Motor neuron (in vitro differentiated cells): ENCODE results near the gene TPP2. TPM values are rescaled to one million over a fixed set of nuclear protein-coding genes. Genes with fewer than 3 reads are reported as not detected.

ENCODE experiments used
- ATAC-seq, 8 experiments: fragments of 200-7000 bp; cut with Tn5 transposase; replicated peaks in 6 of 8; 2 replicates each; pipeline ENCODE4 v1.8.0; 2021; ENCODE audit warnings: mild to moderate bottlenecking in 8 of 8, moderate library complexity in 8 of 8
- H3K27ac ChIP-seq, 2 donors: fragments of 250-450 bp; sonication (Bioruptor Pico); 2 replicates each; pipeline ENCODE4 v1.9.0; 2021; ENCODE audit warnings: antibody characterized with exemption in 2 of 2, mild to moderate bottlenecking in 2 of 2, moderate library complexity in 1 of 2
- H3K4me1 ChIP-seq, 2 donors: fragments of 250-450 bp; sonication (Bioruptor Pico); replicated peaks in 1 of 2; 2 replicates each; pipeline ENCODE4 v1.6.1; 2021; ENCODE audit warnings: antibody characterized with exemption in 2 of 2, mild to moderate bottlenecking in 2 of 2, moderate library complexity in 1 of 2
- H3K4me3 ChIP-seq, 5 donors: fragments of 250-450 bp; sonication (Bioruptor Pico); 2 replicates each; pipeline ENCODE4 v1.9.0; 2021; ENCODE audit warnings: antibody characterized with exemption in 5 of 5, mild to moderate bottlenecking in 5 of 5, moderate library complexity in 4 of 5
- WGBS, 10 experiments: fragments of 450-650 bp; shearing (Covaris generic); methylation state at CpG; one replicate each; pipeline ENCODE4 v1.0.0; 2022; 5-methylcytosine and 5-hydroxymethylcytosine counted together
- in situ Hi-C, 9 experiments: fragments of 400-800 bp; cut with MboI; loops; one replicate each; pipeline ENCODE4 v1.15.0; 2021; ENCODE audit warnings: low sequenced_read_pairs in 9 of 9, low pct_unique_long_range_greater_than_20kb in 2 of 9; ENCODE audit not compliant: unreplicated experiment in 9 of 9
- total RNA-seq, 8 experiments: library from RNA; unstranded; fragments of 300-600 nt; gene quantifications; 2 replicates each; pipeline versions ENCODE4 v1.2.3 to v1.2.4, GENCODE V29; 2022

Gene TPP2
- total RNA-seq, 8 experiments from 2014 or later: 22.0 to 70.8 (median 38.0) TPM

- 0% methylated on average over 1 to 5 of the region's 6 CpGs; no CpG with 5 or more reads in 1 of the 10 experiments for WGBS, 10 experiments
- in situ Hi-C loops: loop anchor here in 8 of 9 experiments (25.0 kb wide), 1 partner anchor 239 kb away; the partner anchor contains the start of gene ERCC5 (in 8 of the 8)
- H3K4me1 ChIP-seq: peaks cover 14 to 16% of the 10 kb centered on the region in 2 donors
- H3K27ac ChIP-seq: no peak overlapping the region
- no peak for ATAC-seq
- peak overlapping the region; percentile 65 to 99 (median 88) for H3K4me3 ChIP-seq
Measured at GRCh38 chr13:102598061-102598460, 1.3 kb downstream of the TPP2 start.

DNA sequence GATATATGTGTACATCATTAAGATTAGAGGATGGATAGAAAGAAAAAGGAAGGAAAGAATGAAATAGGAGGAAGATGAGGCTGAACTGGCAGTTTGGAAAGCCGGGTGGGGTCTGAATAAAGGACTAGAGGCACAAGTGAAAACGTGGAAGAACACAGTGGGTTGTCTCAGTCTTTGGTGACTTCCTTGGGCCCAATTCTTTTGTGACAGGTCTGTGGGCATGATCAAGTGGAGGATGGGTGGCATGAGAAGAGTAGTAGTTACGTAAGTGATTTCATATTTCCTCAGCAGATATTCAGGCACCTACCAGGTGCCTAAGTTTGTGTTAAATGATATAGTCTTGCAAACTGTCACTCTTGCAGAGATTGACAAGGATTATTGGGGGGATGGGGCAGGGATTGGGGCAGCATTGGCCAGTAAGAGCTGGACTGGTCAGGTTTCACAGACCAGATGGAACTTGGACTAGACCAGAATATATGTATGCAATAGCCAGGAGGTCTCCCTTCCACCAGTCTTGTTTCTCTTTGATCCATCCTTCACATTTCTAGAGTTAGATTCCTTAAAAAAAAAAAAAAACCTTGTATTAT, 2.7 kb downstream of the TPP2 start:
- in situ Hi-C loops: loop anchor here in 8 of 9 experiments (25.0 kb wide), 1 partner anchor 238 kb away; the partner anchor contains the start of gene ERCC5 (in 8 of the 8)
- H3K4me3 ChIP-seq: no peak overlapping the region
- WGBS, 10 experiments: 17 to 100% (median 70%) methylated on average over 1 to 3 of the region's 3 CpGs
- no peak overlapping the region for H3K27ac ChIP-seq
- ATAC-seq: no peak
- peaks cover 13 to 16% of the 10 kb centered on the region in 2 donors for H3K4me1 ChIP-seq

DNA sequence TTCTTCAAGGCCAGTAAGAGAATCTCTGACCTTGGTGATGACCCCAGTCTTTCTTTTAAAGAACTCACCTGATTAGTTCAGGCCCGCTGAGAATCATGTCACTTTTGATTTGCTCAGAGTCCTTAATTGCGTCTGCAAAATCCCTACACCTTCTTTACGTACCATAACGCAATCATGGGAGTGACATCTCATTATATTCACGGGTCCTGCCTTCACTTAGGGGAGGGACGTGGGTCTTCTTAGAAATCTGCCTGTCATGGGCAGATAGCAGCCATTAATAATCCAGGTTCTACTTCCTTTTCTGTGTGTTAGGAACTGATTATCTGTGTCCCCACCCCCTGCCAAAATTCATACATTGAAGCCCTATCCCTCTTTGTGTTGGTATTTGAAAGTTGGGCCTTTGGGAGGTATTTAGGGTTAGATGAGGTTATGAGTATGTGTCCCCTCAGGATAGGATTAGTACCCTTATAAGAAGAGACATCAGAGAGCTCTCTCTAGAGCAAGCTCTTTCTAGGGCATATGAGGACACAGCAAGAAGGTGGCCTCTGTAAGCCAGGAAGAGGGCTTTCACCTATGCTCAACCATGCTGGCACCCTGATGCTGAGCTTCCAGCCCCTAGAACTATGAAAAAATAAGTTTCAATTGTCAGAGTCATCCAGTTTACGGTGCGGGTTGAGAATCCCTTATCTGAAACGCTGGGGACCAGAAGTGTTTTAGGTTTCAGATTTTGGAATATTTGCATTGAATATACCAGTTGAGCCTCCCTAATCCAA, 9.9 kb downstream of the TPP2 start:
- Histone ChIP-seq H3K4me1 (peaks cover 3 to 5% of the 10 kb centered on the region in 2 donors), H3K27ac (no peak overlapping the region), H3K4me3 (no peak overlapping the region)
- no peak for ATAC-seq
- WGBS, 10 experiments: 80 to 100% (median 97%) methylated on average over 1 to 6 of the region's 9 CpGs; no CpG with 5 or more reads in 3 of the 10 experiments
- in situ Hi-C loops: no loop called here

GRCh38 chr13:102608974-102609373, 12.2 kb downstream of the TPP2 start:
- H3K4me1 ChIP-seq: no peaks in the 10 kb centered on the region
- no peak overlapping the region for H3K4me3 ChIP-seq
- H3K27ac ChIP-seq: no peak overlapping the region
- in situ Hi-C loops: no loop called here
- no peak for ATAC-seq
- 75 to 100% (median 100%) methylated on average over 1 to 2 of the region's 2 CpGs; no CpG with 5 or more reads in 3 of the 10 experiments for WGBS, 10 experiments

GRCh38 chr13:102609696-102610095, 12.9 kb downstream of the TPP2 start:
- ATAC-seq: no peak
- 90 to 100% (median 100%) methylated on average over 1 to 2 of the region's 4 CpGs; no CpG with 5 or more reads in 5 of the 10 experiments for WGBS, 10 experiments
- no peak overlapping the region for H3K4me3 ChIP-seq
- in situ Hi-C loops: no loop called here
- no peak overlapping the region for H3K27ac ChIP-seq
- H3K4me1 ChIP-seq: no peaks in the 10 kb centered on the region

GRCh38 chr13:102610296-102610895, 13.6 kb downstream of the TPP2 start:
- no peak for ATAC-seq

DNA sequence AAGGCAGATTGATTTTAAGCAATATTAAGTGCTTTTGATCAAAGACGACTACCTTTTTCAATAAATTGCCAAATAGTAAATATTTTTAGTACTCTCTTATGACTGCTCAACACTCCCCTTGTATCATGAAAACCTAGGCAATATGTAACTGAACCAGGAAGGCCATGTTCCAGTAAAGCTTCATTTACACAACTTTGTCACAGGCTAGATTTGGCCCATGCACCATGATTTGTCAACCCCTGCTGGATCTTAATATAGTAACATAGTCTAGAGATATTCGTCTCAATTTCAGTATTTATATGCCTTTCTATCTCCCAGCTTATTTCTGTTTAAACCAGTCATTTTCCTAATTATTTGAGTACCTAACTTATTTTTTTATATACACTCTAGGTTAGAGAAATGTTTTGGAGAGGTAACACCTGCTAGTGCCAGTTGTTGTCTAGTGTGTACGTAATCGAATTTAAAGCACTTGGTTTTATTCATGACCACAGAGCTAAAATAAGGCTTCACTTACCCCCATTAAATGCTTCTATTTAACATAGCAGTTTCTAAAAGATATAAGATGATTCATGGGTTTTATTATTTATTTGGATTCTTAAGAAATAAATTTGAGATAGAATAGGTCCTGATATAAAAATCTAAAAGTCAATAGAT, 21.0 kb downstream of the TPP2 start:
- Histone ChIP-seq H3K4me3 (no peak overlapping the region), H3K4me1 (no peaks in the 10 kb centered on the region), H3K27ac (no peak overlapping the region)
- in situ Hi-C loops: no loop called here
- whole genome bisulfite sequencing, 10 experiments: 81 to 100% (median 94%) methylated on average over 2 to 4 of the region's 4 CpGs
- no peak for ATAC-seq

More at GRCh38 chr13:102610296-102610895, 13.6 kb downstream of the TPP2 start:
- 83 to 100% (median 100%) methylated on average over 1 to 9 of the region's 9 CpGs; no CpG with 5 or more reads in 2 of the 10 experiments for WGBS, 10 experiments
- in situ Hi-C loops: no loop called here
- Histone ChIP-seq H3K4me1 (no peaks in the 10 kb centered on the region), H3K4me3 (no peak overlapping the region), H3K27ac (no peak overlapping the region)

GRCh38 chr13:102620516-102620915, 23.7 kb downstream of the TPP2 start:
- WGBS, 10 experiments: 38 to 100% (median 87%) methylated on average over 1 to 6 of the region's 6 CpGs; no CpG with 5 or more reads in 1 of the 10 experiments
- ATAC-seq: peak in 2 of 8 experiments; percentile 49 to 51
- no peaks in the 10 kb centered on the region for H3K4me1 ChIP-seq
- no peak overlapping the region for H3K27ac ChIP-seq
- H3K4me3 ChIP-seq: no peak overlapping the region
- in situ Hi-C loops: no loop called here

- in situ Hi-C loops: no loop called here
- Histone ChIP-seq H3K4me1 (no peaks in the 10 kb centered on the region), H3K4me3 (no peak overlapping the region), H3K27ac (no peak overlapping the region)
- WGBS, 10 experiments: 67 to 100% (median 100%) methylated on average over 1 of the region's 1 CpG; no CpG with 5 or more reads in 3 of the 10 experiments
- no peak for ATAC-seq
Measured at GRCh38 chr13:102626928-102627327, 30.1 kb downstream of the TPP2 start.

- no peak overlapping the region for H3K4me3 ChIP-seq
- in situ Hi-C loops: no loop called here
- ATAC-seq: no peak
- no peaks in the 10 kb centered on the region for H3K4me1 ChIP-seq
- WGBS, 10 experiments: 84 to 97% (median 91%) methylated on average over 4 of the region's 4 CpGs
- no peak overlapping the region for H3K27ac ChIP-seq
Measured at GRCh38 chr13:102628559-102628958, 31.8 kb downstream of the TPP2 start.

GRCh38 chr13:102631198-102631597, 34.4 kb downstream of the TPP2 start:
- in situ Hi-C loops: no loop called here
- Histone ChIP-seq H3K4me3 (no peak overlapping the region), H3K27ac (no peak overlapping the region)

DNA sequence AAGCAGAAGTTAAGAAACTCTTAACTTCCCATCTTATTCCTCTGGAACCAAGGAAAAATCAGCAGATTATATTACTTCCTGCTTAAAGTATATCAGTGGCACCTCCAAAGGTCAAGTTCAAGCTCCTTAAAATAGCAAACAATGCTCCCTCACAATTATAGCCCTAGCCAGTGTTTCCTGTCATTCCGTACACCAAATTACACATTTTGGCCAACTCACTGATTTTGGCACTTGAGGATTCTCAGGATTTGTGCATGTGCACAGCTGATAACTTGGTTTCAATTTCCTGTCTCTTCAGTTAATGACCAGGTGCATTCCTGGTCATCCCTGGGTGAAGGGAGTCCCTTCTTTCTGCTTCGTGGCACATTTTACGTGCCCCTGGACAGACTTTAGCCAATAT, 42.0 kb downstream of the TPP2 start:
- no peak for ATAC-seq
- no peak overlapping the region for H3K27ac ChIP-seq
- H3K4me3 ChIP-seq: no peak overlapping the region
- no peaks in the 10 kb centered on the region for H3K4me1 ChIP-seq
- WGBS, 10 experiments: 88 to 100% (median 100%) methylated on average over 1 to 3 of the region's 3 CpGs; no CpG with 5 or more reads in 2 of the 10 experiments
- in situ Hi-C loops: no loop called here

More at GRCh38 chr13:102631198-102631597, 34.4 kb downstream of the TPP2 start:
- no peaks in the 10 kb centered on the region for H3K4me1 ChIP-seq
- no peak for ATAC-seq
- 94 to 100% (median 100%) methylated on average over 1 to 2 of the region's 2 CpGs; no CpG with 5 or more reads in 2 of the 10 experiments for WGBS, 10 experiments
